Measurements from ENCODE around the gene CYP27C1.
"Not testable (repeated sequence)": the region's sequence is repeated elsewhere in the genome, so short reads cannot be mapped to it uniquely, and the experiment has no call there.

The CYP27C1 gene

GRCh38 chr2:127220768-127221527, 849 bp upstream of the CYP27C1 start:
- DNase-seq, result no peak

GRCh38 chr2:127219171-127220070, 678 bp downstream of the CYP27C1 start:
- DNase-seq, result no peak

- DNase-seq, result no peak
These were observed 1.3 kb downstream of the CYP27C1 start for GRCh38 chr2:127218812-127219170.

DNA sequence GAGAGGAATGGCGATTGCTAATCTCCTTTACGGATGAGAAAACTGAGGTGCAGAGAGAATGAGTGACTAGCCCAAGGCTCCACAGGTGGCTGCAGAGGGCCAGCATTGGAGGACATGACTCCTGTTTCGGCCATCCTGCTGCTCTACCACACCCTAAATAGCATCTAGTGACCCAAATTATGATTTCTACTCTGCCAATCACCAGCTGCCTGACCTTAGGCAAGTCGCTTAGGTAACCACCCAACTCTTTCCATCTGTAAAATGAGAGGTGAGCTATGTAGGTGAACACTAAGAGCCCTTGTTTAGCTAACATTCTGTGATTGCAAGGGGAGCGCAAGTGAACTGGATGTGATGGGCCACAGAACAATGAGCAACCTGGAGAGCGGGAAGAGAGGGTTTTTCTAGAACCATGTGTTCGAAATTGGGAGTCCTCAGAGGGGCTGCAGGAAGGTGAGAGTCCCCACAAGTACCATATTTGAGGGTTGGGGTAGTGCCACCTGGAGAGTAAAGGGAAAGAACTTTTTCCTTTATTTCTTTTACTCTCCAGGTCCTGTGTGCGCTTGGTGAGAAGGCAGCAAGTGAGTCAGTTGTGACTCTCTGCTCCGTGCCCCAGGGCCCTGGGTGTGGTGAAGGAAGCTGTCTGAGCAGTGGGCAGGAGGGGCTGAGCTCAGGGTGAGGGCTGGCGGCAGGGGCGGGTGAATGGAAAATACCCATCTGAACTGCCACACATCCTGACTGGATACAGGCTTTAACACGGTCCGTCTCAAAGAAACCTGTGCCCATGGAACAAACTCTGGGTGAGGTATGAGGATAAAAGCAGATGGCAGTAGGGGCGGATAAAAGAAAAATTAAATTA, 2.4 kb downstream of the CYP27C1 start:
- no peak for DNase-seq

- DNase-seq, result no peak
These were observed 3.5 kb downstream of the CYP27C1 start for GRCh38 chr2:127216593-127216992.

DNA sequence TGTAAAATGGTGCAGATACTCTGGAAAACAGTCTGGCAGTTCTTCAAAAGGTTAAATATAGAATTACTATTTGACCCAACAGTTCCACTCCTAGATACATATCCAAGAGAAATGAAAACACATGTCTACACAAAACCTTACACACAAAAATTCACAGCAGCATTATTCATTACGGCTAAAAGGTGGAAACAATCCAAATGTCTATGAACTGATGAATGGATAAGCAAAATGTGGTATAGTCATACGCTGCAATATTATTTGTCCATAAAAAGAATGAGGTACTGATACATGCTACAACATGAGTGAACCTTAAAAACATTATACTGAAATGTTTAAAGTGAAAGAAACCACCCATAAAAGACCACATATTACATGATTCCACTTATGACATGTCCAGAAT, 4.0 kb downstream of the CYP27C1 start:
- no peak for DNase-seq

DNA sequence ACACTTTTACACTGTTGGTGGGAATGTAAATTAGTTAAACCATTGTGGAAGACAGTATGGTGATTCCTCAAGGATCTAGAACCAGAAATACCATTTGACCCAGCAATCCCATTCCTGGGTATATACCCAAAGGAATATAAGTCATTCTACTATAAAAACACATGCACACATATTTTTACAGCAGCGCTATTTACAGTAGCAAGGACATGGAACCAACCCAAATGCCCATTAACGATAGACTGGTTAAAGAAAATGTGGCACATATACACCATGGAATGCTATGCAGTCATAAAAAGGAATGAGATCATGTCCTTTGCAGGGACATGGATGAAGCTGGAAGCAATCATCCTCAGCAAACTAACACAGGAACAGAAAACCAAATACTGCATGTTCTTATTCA, 5.9 kb downstream of the CYP27C1 start:
- DNase-seq, result not testable (repeated sequence)

GRCh38 chr2:127208313-127208712, 11.8 kb downstream of the CYP27C1 start:
- peak; percentile 14 for DNase-seq

DNA sequence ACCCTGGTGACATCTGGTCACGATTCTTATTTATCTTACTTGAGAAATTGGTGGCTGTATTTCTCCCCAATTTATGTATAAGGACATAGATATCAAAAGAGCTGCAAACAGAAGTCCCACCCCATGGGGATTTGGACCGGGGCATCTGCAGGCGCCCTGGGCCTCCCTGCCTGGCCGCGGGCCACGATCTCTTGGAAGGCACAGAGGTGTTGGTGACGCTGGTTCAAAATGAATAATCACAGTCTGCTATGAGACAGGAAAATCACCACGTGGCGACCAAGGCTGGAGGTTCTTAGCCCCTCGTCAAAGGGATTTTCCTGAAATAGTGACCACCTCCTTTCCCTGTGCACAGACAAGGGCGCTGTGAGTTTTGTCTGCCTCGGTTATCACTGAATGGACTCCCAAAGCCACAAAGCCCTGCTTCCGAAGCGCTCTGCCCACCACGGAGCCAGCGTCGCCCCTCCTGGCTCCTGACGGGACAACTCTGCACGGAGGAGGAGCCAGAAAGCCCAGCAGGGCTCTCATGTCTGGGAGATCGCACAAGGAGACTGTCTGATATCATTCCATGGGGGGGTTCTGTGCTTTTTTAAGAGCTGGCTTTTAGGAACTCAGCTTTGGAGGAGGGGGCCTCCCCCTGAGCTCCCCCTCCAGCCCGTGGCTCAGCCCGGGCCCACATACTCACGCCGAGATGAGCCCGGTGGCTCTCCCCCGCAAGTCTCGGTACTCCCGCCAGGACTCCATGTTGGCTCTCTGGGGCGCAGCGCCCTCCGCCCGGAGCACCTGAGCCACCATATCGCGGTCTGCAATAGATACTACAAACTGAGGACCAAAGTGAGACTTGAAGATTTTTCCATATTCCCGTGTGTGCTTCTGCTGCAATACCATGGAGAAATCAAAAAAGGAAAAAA, 14.6 kb downstream of the CYP27C1 start:
- DNase-seq, result no peak

DNA sequence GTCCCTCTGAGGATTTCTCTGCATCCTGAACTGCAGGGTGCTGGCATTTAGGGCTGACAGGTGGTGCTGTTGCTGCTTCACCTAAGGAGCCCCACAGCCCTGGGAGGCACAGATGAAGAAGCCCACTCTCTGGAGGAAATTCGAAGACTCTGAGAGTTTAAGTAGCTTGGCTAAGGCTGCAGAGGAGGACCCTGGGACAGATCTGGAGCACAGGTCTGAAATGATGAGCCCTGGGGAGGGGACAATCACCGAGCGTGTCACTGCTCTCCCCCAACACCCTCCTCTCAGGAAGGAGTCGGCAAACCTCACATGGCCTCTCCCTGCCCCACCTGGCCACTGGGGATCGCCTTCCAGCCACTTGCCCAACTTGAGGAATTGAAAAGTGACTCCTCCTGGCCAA, 18.6 kb downstream of the CYP27C1 start:
- no peak for DNase-seq

DNA sequence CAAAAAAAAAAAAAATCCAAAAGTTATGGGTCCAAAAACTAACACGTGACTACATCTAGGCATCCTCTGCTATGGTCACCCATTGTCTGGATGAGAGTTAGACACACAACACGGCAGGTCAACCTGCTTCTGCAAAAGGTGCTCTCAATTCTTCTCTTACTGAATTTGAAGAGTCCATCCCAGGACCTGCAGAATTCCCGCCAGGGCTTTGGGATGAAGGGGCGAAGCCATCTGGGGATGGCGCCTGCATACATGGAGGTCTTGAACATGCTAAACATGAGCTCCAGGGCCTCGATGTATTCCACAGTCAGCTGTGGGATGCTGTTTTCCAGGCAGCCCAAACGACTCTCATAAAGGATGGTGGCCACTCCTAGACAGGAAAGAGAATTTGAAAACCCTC, 19.1 kb downstream of the CYP27C1 start:
- DNase-seq, result no peak

GRCh38 chr2:127199223-127199622, 20.9 kb downstream of the CYP27C1 start:
- DNase-seq, result no peak

GRCh38 chr2:127197475-127198385, 22.4 kb downstream of the CYP27C1 start:
- peak; percentile 18 for DNase-seq

GRCh38 chr2:127196998-127197397, 23.1 kb downstream of the CYP27C1 start:
- DNase-seq, result peak; percentile 13

DNA sequence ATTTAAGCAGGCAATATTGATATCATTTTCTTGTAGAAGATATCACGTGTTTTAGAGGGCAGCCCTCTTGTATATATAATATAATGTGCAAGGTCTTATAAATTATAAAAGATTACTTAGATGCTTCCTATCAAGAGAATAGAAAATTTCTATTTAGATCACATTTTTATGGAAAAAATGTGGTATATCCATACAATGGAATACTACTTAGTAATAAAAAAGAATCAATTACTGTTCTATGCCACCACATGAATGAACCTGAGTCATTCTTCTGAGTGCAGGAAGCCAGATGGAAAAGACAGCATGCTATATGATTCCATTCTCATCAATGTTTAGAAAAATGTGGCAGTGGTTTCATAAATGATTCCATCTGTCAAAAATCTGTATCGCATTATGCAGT, 23.6 kb downstream of the CYP27C1 start:
- no peak for DNase-seq

DNA sequence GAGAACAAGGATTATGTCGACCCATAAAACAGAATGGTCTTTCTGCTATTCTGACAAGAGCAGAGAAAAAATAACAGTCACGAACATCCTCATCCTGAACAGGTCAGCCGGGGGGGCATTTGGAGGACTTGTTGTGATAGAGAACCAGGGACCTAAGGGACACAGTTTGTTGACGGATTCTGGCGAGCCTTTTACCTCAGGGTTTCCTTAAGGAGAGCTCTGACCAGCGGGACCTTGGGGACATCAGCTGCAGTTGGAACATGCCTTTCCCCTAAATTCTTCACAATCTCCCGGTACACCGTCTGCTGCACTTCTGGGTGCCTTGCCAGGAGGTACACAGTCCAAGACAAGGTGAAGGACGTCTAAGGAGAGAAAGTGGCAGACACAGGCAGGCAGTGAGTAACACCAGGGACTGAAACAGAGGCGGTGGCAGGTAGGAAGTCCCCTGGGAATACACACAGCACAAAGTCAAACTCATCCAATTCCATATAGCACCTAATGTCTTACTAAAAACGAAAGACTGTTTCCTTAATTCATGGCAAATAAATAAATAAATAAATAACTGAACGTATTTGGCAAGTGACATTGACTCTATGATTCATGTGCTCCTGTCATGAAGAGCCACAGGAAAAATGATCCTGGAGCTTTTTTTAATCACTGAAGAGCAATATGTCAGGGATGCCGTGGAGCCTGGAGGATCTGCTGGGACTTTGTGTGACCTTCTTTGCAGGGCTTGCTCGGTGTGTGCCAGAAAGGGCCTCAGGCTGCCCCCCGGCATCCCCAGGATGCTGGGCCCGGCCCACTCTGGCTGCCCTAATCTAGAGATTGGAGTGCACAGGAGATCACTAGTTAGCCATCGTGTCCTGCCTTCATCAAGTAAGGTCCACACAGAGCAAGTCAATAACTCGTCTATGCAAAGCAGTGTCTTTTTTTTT, 24.7 kb downstream of the CYP27C1 start:
- no peak for DNase-seq

GRCh38 chr2:127194447-127194846, 25.7 kb downstream of the CYP27C1 start:
- DNase-seq, result no peak

GRCh38 chr2:127193967-127194280, 26.2 kb downstream of the CYP27C1 start:
- DNase-seq, result no peak

DNA sequence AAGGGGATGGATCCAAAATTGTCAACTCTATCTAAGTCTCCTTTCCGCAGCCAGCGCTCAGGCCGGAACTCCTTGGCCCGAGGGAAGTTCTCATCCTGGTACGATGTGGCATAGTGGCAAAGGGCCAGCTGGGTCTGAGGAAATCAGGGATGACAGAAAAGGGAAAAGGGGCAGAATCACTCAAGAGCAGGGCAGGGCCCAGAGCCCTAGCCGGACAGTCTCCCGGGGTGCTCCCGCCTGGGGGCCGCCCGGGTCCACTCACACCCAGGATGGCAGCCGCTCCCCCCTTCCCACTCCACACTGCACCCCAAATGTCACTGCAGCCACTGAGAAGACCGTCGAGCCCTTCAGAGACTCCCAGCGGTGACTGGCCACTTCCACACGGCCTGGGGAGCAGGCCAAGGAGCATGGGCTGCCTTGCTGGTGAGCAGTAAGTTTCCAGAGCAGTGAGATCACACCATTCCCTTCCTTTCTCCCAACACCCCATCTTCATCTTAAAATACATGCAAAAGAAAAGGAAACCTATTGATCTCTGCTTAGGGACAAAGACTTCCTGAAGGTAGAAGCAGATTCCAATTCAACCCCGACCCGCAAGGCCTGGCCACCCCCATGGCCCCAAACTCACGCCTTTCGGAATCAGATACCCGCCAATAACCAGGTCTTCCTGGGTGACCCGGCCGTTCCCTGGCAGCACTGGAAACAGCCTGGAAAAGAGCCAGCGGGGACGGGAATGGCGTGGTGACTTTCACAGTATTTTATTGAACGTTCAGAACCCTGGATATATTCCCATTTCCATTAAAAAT, 26.7 kb downstream of the CYP27C1 start:
- no peak for DNase-seq

Measured in DMS79 (cell line).